ENCODE measurements around the gene MALL.
"Not testable (repeated sequence)": the region's sequence is repeated elsewhere in the genome, so short reads cannot be mapped to it uniquely, and the experiment has no call there.

The MALL gene

GRCh38 chr2:110120171-110121051 is 4.8 kb upstream of the MALL start:
- no peak for DNase-seq (ENCODE audit: low read depth)
- TF ChIP-seq CTCF (conservative IDR thresholded peaks at IDR 0.05; ENCODE audit: low read depth, low read length), result no peak
- no peak overlapping the region for H3K4me3 ChIP-seq (ENCODE audit: low read depth, low read length)

GRCh38 chr2:110116033-110116710 is 550 bp upstream of the MALL start:
- peak; percentile 82 for TF ChIP-seq CTCF (conservative IDR thresholded peaks at IDR 0.05; ENCODE audit: low read depth, low read length)
- peak overlapping the region; percentile 52 for H3K4me3 ChIP-seq (ENCODE audit: low read depth, low read length)
- peak; percentile 71 for DNase-seq (ENCODE audit: low read depth)

- no peak for DNase-seq (ENCODE audit: low read depth)
- no peak for TF ChIP-seq CTCF (conservative IDR thresholded peaks at IDR 0.05; ENCODE audit: low read depth, low read length)
- H3K4me3 ChIP-seq (ENCODE audit: low read depth, low read length), result no peak overlapping the region
Observed at GRCh38 chr2:110114831-110115255, 779 bp downstream of the MALL start.

GRCh38 chr2:110113961-110114591 is 1.5 kb downstream of the MALL start:
- no peak overlapping the region for H3K4me3 ChIP-seq (ENCODE audit: low read depth, low read length)
- peak; percentile 30 for TF ChIP-seq CTCF (conservative IDR thresholded peaks at IDR 0.05; ENCODE audit: low read depth, low read length)
- DNase-seq (ENCODE audit: low read depth), result no peak

- DNase-seq (ENCODE audit: low read depth); H3K4me3 ChIP-seq (ENCODE audit: low read depth, low read length): not testable (repeated sequence)
Observed at GRCh38 chr2:110108291-110108690, 7.3 kb downstream of the MALL start.

- H3K4me3 ChIP-seq (ENCODE audit: low read depth, low read length), result no peak overlapping the region
- no peak for DNase-seq (ENCODE audit: low read depth)
- no peak for TF ChIP-seq CTCF (conservative IDR thresholded peaks at IDR 0.05; ENCODE audit: low read depth, low read length)
Observed at GRCh38 chr2:110107092-110108079, 8.2 kb downstream of the MALL start.
